Body of pancreas (tissue), 4 donors: ENCODE data around the gene MRAS. TPM values are rescaled to one million over a fixed set of nuclear protein-coding genes. Genes with fewer than 3 reads are reported as not detected.
"Not testable (repeated sequence)": the region's sequence is repeated elsewhere in the genome, so short reads cannot be mapped to it uniquely, and the experiment has no call there.

Experiments used
- ATAC-seq: fragments of 150-250 bp; one replicate; pipeline ENCODE4 v1.9.1; 2016
- DNase-seq, 4 donors: peaks; one replicate each; pipeline ENCODE4 v3.0.0-alpha.2; 2019
- H3K27ac ChIP-seq, 4 donors: fragments of 200-600 bp; sonication (generic); 1 replicate in 3 of 4; 2 replicates in 1 of 4; pipeline versions ENCODE4 v1.5.1 to v1.6.1; 2016 to 2019; ENCODE audit warnings: mild to moderate bottlenecking in 1 of 4, mixed read lengths in 1 of 4, moderate library complexity in 1 of 4
- H3K27me3 ChIP-seq, 2 donors: fragments of 200-600 bp; sonication (generic); one replicate each; pipeline ENCODE4 v1.6.0; 2016; ENCODE audit warnings: mild to moderate bottlenecking in 1 of 2
- H3K36me3 ChIP-seq, 2 donors: fragments of 200-600 bp; sonication (generic); replicated peaks in 1 of 2; 2 replicates each; pipeline ENCODE4 v1.5.1; 2016; ENCODE audit warnings: low read depth in 2 of 2; ENCODE audit not compliant: insufficient read depth in 1 of 2
- H3K4me1 ChIP-seq: fragments of 200-600 bp; sonication (generic); one replicate; pipeline ENCODE4 v1.6.0; 2016
- H3K4me3 ChIP-seq, 2 donors: fragments of 200-600 bp; sonication (generic); 1 replicate in 1 of 2; 2 replicates in 1 of 2; pipeline ENCODE4 v1.5.1; 2016 to 2019
- H3K9me3 ChIP-seq, 3 donors: fragments of 200-600 bp; sonication (generic); 1 replicate in 2 of 3; 2 replicates in 1 of 3; pipeline ENCODE4 v1.5.1; 2016
- CTCF ChIP-seq, 7 experiments: fragments of 450-650 bp in 4 of 7; fragments of 200-600 bp in 3 of 7; sonication (generic) in 3 of 7; IDR thresholded peaks; one replicate each; pipeline ENCODE4 v1.5.1; 2016 to 2019; ENCODE audit warnings: antibody characterized with exemption in 7 of 7
- POLR2A ChIP-seq, 3 donors: fragments of 450-650 bp; IDR thresholded peaks; one replicate each; pipeline ENCODE4 v1.6.1; 2016; ENCODE audit warnings: antibody characterized with exemption in 3 of 3, mild to moderate bottlenecking in 2 of 3
- WGBS, 2 donors: methylation state at CpG; one replicate each; pipeline ENCODE4 v1.1.5; 2017; 5-methylcytosine and 5-hydroxymethylcytosine counted together
- intact Hi-C: fragments of 100-400 bp; cut with DNase I; formaldehyde crosslinking; loops from one replicate; pipeline ENCODE4 v1.15.1; 2023
- total RNA-seq, 2 donors: library from RNA; depleted of rRNA; stranded (reverse); fragments of >200 nt; gene quantifications; one replicate each; pipeline ENCODE4 v1.1.0, GENCODE V29; 2016

MRAS gene
- total RNA-seq, 2 donors from 2014 or later = 9.9 to 20.1 TPM

GRCh38 chr3:138408751-138409570 is 60.6 kb downstream of the MRAS start:
- no peak for TF ChIP-seq POLR2A (IDR thresholded peaks at IDR 0.05)
- TF ChIP-seq CTCF (IDR thresholded peaks at IDR 0.05) = no peak
- no peak for DNase-seq
- intact Hi-C loops = no loop called here
- Histone ChIP-seq H3K9me3 (no peaks in the 10 kb centered on the region), H3K4me1 (no peaks in the 10 kb centered on the region), H3K36me3 (no peaks in the 10 kb centered on the region), H3K27ac (no peak overlapping the region), H3K4me3 (no peak overlapping the region), H3K27me3 (no peaks in the 10 kb centered on the region)
- WGBS, 2 donors = 56 to 64% methylated on average over 4 to 7 of the region's 7 CpGs
- no peak for ATAC-seq

- DNase-seq = no peak
- Histone ChIP-seq H3K9me3 (no peaks in the 10 kb centered on the region), H3K27me3 (no peaks in the 10 kb centered on the region), H3K4me3 (no peak overlapping the region), H3K27ac (peak overlapping the region in 1 of 4 donors; percentile 18), H3K4me1 (no peaks in the 10 kb centered on the region), H3K36me3 (no peaks in the 10 kb centered on the region)
- ATAC-seq = no peak
- 53 to 54% methylated on average over 9 of the region's 9 CpGs for WGBS, 2 donors
- intact Hi-C loops = no loop called here
- TF ChIP-seq POLR2A (IDR thresholded peaks at IDR 0.05) = no peak
- TF ChIP-seq CTCF (IDR thresholded peaks at IDR 0.05) = no peak
Measured at GRCh38 chr3:138412821-138413551, 64.6 kb downstream of the MRAS start.

- not testable (repeated sequence) for H3K27ac ChIP-seq, ATAC-seq, H3K27me3 ChIP-seq, H3K36me3 ChIP-seq, H3K4me1 ChIP-seq, H3K4me3 ChIP-seq, H3K9me3 ChIP-seq, DNase-seq
- intact Hi-C loops = loop anchor here (5.0 kb wide), 1 partner anchor 511 kb away; no protein-coding TSS in a partner anchor
- WGBS, 2 donors = 75 to 76% methylated on average over 4 of the region's 4 CpGs
Measured at GRCh38 chr3:138416236-138416635, 67.9 kb downstream of the MRAS start.

- TF ChIP-seq CTCF (IDR thresholded peaks at IDR 0.05) = peak; percentile 80 to 94 (median 90)
- TF ChIP-seq POLR2A (IDR thresholded peaks at IDR 0.05) = no peak
- Histone ChIP-seq H3K27me3 (no peaks in the 10 kb centered on the region), H3K27ac (no peak overlapping the region), H3K36me3 (no peaks in the 10 kb centered on the region), H3K9me3 (no peaks in the 10 kb centered on the region), H3K4me1 (no peaks in the 10 kb centered on the region), H3K4me3 (no peak overlapping the region)
- DNase-seq (peak; percentile 85 to 88 (median 87)), ATAC-seq (peak; percentile 96)
- intact Hi-C loops = loop anchor here (5.0 kb wide), 1 partner anchor 510 kb away; no protein-coding TSS in a partner anchor
- 1 to 22% methylated on average over 5 to 6 of the region's 7 CpGs for WGBS, 2 donors
Measured at GRCh38 chr3:138417559-138417982, 69.2 kb downstream of the MRAS start.

GRCh38 chr3:138418601-138419206 is 70.3 kb downstream of the MRAS start:
- intact Hi-C loops = loop anchor here (5.0 kb wide), 1 partner anchor 509 kb away; no protein-coding TSS in a partner anchor
- no peak overlapping the region for H3K27ac ChIP-seq
- H3K9me3 ChIP-seq = no peaks in the 10 kb centered on the region
- H3K36me3 ChIP-seq = no peaks in the 10 kb centered on the region
- DNase-seq (no peak), ATAC-seq (no peak)
- H3K27me3 ChIP-seq = no peaks in the 10 kb centered on the region
- no peaks in the 10 kb centered on the region for H3K4me1 ChIP-seq
- no peak overlapping the region for H3K4me3 ChIP-seq
- TF ChIP-seq CTCF (IDR thresholded peaks at IDR 0.05) (no peak), POLR2A (IDR thresholded peaks at IDR 0.05) (no peak)
- 60 to 63% methylated on average over 5 of the region's 5 CpGs for WGBS, 2 donors
